GM18511 (cell line): ENCODE measurements around the gene GORAB.

Experiments used
- ATAC-seq: cut with Tn5 transposase; IDR thresholded peaks from one replicate; pipeline ENCODE4 v1.9.1; 2021; ENCODE audit warnings: mild to moderate bottlenecking, moderate library complexity; ENCODE audit not compliant: unreplicated experiment

The GORAB gene

GRCh38 chr1:170537798-170538503 is 6.0 kb downstream of the GORAB start:
- ATAC-seq: no peak

DNA sequence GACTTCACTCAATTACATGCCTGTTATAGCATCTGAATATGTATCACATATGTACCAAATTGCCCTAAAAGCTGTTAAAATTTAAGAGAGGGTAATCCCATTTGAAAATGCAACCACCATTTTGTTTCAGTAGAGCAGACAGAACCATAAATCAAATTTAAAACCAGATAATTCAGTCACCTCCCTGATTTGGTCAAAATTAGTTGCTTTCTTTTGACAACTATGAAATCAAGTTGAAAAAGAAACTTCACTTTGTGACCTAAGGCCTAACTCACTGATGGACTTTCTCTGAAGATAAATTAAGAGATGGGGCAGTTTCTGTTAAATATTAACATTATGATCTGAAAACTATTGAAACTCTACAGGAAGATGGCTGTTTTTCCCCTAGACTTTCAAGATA is 6.7 kb downstream of the GORAB start:
- ATAC-seq: peak; percentile 56

DNA sequence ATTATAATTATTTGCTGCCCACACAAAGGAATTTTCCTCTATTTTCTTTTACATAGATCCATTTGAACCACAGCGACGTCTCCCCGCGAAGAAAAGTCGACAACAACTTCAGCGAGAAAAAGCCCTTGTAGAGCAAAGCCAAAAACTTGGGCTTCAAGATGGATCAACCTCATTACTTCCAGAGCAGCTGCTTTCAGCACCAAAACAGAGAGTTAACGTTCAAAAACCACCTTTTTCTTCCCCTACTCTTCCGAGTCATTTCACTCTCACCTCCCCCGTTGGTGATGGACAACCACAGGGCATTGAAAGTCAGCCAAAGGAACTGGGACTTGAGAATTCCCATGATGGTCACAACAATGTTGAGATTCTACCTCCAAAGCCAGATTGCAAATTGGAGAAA is 7.2 kb downstream of the GORAB start:
- ATAC-seq: no peak

GRCh38 chr1:170544624-170545023 is 12.7 kb downstream of the GORAB start:
- ATAC-seq: no peak

DNA sequence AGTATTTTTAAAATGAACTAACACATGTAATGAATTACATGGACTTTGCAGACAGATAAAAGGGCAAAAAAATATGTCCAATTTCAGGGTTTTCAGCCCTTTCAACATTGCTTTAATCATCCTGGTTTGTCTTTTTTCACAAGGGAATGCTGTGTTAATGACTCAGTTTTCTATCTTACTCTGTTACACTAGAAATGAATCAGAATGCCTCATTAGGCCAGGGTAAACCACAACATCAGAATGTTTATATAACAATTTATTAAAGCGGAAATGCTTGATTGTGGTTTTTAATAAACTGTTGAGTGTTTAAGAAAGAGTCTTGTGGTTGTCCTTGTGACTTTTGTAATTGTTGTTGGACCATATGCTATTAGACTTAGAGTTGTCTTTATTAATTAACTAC is 13.5 kb downstream of the GORAB start:
- ATAC-seq: no peak

- ATAC-seq: no peak
These were observed 15.3 kb downstream of the GORAB start for GRCh38 chr1:170547255-170547654.

GRCh38 chr1:170548497-170548896 is 16.5 kb downstream of the GORAB start:
- ATAC-seq: no peak

DNA sequence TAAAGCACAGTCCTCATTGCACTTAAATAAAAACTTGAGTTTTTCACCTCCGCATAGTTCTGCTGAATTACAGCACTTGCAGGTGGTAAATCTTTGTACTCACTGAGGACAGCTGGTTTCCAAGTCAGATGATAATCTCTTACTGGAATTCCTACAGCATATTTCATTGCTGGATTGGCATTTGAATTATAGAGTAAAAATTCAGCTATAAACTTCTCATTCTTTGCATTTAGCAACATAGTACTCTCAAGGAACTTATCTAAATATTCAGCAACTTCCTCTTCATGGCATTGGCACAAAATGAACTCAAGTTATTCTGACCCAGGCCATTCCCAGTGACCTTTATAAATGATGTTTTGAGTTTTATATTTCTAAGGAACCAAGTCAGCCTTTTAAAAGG is 23.4 kb downstream of the GORAB start:
- ATAC-seq: no peak

GRCh38 chr1:170556917-170557316 is 25.0 kb downstream of the GORAB start:
- no peak for ATAC-seq

DNA sequence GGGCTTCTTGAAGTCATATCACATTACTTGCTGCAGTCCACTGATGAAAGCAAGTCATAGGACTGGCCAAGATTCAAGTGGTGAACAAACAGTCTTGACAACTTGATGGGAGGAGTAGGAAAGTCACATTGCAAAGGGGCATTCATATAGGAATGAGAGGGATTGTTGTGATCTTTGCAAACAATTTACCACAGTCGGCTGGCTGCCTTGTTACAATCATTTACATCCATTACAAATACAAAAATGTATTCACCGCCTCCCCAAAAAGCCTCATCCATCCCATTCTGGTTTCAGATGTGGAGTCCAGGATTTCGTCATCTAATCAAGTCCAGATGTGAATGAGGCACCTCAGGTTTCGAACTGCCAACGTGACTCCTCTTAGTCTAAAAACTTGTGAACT is 26.8 kb downstream of the GORAB start:
- no peak for ATAC-seq

DNA sequence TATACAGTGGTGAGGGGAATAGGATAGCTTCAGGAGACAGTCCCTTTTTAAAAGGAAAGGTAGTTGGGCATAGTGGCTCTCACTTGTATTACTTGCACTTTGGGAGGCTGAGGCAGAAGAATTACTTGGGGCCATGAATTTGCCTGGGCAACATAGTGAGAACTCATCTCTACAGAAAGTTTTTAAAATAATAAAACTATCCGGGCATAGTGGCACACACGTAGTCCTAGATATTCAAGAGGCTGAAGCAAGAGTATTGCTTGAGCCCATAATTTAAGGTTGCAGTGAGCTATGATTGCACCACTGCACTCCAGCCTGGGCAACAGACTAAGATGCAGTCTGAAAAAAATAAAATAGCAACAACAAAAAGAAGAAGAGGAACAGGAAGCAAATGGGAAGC is 27.2 kb downstream of the GORAB start:
- no peak for ATAC-seq

GRCh38 chr1:170560681-170561285 is 28.8 kb downstream of the GORAB start:
- ATAC-seq: no peak

DNA sequence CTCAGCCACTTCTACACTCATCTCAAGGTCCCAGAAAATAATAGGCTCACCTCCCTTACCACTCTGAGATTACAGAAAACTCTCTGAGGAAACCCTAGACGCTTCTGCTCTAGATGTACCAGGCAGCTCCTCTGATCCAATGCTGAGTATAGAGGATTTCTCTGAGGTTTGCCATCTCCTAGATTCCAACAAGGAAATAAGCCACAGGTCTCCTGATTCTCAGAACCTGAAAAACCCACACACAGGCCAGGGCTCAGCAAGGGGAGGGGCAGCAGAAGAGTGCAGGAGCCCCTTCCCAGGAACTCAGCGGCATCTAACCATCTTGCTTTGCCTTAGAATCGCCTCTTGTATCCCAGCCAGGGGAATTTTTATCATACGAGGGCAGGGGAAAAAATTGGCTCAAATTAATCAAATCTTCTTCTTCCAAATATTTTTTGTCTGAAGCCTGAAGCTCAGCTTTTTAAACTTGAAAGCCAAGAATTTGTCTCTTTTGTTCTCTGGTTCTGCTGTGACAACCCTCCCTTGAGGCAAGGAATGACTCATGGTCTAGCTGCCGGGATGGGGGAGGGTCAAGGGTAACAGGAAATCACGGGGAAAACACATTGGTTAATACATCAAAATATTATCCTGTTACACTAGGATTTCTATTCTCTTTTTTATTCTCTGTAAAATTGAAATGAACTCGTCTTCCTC is 30.8 kb downstream of the GORAB start:
- peak; percentile 92 for ATAC-seq

- no peak for ATAC-seq
These were observed 35.2 kb downstream of the GORAB start for GRCh38 chr1:170567214-170567613.

- ATAC-seq: no peak
These were observed 36.2 kb downstream of the GORAB start for GRCh38 chr1:170568197-170568596.

GRCh38 chr1:170576980-170577379 is 45.0 kb downstream of the GORAB start:
- no peak for ATAC-seq

DNA sequence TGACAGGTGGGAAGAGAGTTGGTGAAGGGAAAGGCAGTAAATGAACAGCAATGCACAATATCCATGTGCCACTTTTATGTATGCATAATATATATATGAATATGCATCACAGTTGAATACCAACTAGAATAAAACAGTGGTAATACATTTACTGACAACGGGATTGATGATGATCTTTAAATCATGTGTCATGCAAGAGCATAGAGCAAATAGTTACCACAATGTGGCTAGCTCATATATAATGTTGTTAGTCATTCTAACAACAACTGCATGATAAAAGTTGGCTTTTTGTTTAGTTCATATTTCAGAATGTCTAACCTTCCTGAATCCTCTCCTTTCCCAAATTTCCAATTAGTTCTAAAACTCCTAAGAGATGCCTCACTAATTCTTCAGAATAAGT is 46.4 kb downstream of the GORAB start:
- no peak for ATAC-seq

- ATAC-seq: no peak
These were observed 48.9 kb downstream of the GORAB start for GRCh38 chr1:170580636-170581440.

GRCh38 chr1:170583186-170583585 is 51.2 kb downstream of the GORAB start:
- no peak for ATAC-seq

DNA sequence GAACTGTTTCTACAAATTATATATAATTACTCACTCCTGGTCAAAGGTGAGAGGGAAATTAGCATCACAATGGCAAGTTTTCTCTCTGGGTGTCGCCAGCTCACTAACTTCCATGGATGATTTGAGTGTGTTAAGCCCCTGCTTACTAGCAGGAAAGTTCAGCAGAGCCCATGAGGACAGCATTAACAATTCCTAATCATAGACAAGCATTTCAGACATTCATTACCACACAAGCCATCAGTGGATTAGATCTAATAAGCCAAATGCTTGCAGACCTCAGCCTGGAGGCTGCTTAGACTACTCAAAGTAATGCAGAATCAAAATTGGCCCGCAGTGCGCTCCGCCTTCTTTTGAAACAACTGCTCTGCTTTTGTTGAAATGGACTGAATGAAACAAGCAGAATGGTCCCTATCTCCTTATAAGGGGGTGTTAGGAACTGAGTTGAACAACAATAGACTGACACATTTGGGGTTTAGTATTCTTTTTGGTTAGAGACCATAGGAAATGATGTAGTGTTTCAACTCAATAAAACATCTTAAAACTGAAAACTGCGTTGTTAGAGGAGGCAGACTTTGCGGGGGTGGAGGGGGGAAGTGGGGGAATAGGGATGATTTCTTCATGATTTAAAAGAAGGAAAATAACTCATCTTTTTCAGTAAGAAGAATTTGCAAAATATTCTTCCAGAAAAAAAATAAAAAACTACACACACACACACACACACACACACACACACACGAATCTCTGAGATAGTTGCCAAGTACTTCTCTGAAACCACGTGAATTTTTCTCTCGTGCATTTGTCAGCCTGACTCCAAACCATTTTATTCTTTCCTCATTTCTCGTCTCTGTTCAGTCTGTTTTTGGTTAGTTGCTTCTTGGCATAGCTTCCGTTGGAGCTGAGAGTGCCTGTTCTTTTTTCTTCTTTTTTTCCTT is 54.6 kb downstream of the GORAB start:
- ATAC-seq: no peak
